Embryonic facial prominence (tissue), 1 donor: ENCODE data around the gene ZNF221.
"Not testable (repeated sequence)": the region's sequence is repeated elsewhere in the genome, so short reads cannot be mapped to it uniquely, and the experiment has no call there.

Experiments
- DNase-seq: peaks from one replicate; pipeline ENCODE4 v3.0.0-alpha.2; 2016; ENCODE audit errors: extremely low spot score

Gene ZNF221

DNA sequence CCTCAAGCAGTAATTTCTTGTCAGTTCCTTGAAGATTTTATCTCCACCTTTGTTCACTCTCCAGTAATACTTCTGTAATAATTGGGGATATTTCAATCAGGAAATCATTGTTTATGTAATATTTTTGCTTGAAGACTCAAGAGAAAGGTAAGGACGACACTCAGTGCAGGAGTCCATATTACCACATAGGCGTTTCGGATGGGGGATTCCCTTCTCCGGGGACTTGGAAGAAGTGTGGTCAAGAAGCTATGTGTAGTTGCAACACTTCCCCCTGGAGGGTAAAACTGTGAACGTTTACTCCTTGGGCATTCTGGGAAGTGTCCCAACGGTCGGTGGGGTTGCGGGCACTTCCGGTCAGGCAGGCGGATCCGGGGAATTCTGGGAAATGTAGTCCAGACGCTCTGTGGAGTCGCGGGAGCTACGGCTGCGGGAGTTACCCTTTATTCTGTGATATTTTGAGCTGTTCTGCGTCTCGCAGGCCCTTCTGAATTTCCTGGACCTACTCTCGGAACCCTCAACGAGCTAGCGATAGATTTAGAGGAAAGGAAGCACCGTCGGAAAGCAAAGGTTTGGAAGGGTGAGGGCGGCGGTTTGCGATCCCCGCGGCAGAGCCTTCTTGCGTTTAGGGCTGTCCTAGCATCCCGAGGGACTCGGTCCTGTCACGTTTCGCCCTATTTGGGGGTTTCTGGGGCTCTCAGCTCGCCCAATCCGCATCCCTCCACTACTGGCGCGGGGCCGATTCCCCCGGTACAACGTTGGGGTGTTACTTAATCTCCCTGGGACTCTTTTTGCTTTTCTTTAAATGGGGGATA is at the start of gene ZNF221:
TSS of gene ZNF221 (plus strand) at position 395 of the 812 bp plus-strand sequence. CDS start 11,499 bp downstream, outside the sequence.
- peak; percentile 79 for DNase-seq

DNA sequence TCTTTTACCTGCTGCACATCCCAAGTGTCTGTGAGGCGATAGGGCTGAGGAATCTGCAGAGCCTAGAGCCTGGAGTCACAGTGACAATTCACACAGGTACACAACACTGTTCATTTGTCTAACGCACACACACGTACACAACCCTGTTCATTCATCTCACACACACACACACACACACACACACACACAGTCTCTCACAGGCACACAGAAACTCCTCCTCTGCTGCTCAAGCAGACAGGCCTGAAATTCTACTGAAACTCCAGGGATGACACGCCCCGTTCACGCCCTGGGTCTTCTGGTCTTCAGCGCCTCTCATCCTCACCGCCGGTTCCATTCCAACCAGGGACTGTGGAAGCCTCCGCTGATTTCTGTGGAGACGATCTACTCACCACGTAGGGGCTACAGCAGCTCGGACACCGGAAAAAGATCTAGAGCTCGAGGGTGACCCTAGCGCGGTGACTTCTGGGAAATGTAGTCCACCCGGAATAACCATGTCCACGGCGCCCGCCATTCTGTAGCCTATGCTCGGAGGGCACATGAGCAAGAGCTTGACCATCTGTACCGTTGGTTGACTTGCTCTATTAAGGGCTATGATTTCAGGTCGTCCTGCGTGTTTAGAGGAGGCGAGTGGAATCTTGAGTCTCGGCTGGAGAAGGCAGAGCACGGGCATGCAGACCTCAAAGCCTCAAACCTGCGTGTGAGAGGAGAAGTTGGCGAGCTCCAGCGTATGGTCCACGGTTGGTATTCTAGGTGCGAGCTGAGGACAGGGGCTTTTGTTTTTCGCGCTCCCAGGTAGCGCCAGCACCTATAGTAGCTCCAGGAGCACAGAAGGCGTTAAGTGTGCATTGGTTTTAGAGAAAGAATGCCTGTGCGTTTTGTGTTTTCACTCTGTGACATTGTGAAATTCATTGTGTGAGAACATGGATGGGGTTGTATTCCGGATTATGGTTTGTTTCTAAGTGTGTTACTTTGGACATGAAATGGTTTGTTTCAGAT is 49.3 kb upstream of the ZNF221 start:
- peak; percentile 27 for DNase-seq

DNA sequence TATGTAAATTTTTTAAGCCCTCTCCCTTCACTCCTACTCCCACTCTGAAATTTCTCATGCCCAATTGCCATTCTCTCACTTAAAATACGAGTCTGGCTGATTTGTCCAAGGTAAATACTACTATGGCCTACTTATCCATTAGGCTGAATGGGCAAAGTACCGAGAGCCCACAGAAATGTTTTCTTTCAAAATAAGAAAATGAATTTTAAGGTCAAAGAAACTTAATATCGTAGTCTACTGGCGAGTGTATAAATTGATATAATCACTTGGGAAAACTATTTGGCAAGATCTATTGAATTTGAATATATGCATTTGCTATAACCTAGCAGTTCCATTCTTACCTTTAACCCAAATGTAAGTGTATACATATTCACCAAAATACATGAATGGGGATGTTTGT is 48.6 kb upstream of the ZNF221 start:
- no peak for DNase-seq

DNA sequence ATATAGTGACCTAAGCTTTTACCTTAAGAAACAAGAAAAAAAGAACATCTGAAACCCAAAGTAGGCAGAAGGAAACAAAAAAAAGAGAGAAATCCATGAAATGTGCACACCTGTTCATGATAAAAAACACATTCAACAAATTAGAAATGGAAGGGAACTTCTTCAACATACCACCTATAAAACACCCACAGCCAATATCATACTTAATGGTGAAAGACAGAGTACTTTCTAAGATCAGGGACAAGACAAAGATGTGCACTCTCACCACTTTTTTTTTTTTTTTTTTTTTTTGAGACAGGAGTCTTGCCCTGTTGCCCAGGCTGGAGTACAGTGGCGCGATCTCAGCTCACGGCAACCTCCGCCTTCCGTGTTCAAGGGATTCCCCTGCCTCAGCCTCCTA is 45.1 kb upstream of the ZNF221 start:
- DNase-seq: no peak

DNA sequence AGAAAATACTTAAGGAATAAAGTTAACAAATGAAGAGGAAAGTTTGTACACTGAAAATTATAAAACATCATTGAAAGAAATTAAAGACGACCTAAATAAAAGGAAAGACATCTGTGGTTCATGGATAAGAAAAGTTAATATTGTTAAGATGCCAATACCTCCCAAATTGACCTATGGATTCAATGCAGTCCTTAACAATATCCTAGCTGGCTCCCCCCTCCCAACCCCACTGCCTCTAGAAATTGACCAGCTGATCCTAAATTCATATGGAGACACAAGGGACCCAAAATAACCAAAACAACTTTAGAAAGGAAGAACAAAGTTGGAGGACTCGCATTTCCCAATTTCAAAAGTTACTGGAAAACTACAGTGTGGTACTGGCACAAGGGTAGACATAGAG is 44.3 kb upstream of the ZNF221 start:
- DNase-seq: no peak

DNA sequence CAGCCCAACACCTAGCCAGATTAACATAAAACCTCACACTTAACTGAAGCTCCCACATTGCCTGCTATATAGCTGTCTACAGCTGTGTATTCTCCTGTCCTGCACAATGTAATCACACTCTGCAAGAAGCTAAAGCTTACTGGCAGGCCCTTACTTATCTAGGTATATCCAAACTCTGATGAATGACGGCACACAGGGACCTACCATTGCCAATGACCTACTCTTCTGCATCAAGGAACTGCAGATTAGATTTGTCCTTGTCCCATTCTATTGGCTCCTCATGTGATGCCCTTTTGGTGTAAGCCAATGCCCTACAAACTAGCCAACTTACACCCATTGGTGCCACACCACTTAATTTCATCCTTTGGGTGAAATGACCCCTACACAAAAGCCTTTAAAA is 42.4 kb upstream of the ZNF221 start:
- no peak for DNase-seq

DNA sequence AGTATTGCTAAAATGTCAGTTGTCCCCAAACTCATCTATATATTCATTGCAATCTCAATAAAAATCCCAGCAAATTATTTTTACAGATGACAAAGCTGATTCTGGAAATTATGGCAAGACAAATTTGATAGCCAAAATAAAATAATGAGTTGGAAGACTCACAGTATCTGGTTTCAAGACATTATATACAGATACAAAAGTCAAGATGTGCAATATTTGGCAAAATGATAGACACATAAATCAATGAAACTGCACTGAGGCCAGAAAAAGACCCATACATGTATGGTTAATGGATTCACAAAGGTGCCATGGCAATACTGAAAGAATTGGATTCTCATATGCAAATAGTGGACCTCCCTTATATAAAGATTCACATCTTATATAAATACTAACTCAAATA is 40.1 kb upstream of the ZNF221 start:
- DNase-seq: no peak

DNA sequence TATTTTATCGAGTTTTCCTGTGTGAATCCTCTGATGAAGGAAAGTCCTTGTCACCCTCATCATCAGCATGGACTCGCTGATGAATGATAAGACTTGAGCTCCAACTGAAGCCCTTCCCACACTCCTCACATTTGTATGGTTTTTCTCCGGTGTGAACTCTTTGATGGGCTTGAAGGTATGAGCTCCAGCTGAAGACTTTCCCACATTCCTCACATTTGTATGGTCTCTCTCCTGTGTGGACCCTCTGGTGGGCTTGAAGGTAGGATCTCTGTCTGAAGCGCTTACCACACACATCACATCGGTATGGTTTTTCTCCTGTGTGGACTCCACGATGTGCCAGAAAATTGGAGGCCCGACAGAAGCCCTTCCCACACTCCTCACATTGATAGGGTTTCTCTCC is 37.6 kb upstream of the ZNF221 start:
- DNase-seq: no peak

DNA sequence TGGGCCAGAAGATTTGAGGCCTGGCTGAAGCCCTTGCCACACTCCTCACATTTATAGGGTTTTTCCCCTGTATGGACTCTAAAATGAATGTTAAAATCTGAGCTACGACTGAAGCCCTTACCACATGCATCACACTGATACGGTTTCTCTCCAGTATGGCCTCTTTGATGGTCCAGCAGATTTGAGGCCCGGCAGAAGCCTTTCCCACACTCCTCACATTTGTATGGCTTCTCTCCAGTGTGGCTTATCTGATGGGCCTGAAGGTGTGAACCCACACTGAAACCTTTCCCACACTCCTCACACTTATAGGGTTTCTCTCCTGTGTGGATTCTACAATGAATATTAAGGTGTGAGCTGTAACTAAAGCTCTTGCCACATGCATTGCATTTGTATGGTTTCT is 37.0 kb upstream of the ZNF221 start:
- no peak for DNase-seq

DNA sequence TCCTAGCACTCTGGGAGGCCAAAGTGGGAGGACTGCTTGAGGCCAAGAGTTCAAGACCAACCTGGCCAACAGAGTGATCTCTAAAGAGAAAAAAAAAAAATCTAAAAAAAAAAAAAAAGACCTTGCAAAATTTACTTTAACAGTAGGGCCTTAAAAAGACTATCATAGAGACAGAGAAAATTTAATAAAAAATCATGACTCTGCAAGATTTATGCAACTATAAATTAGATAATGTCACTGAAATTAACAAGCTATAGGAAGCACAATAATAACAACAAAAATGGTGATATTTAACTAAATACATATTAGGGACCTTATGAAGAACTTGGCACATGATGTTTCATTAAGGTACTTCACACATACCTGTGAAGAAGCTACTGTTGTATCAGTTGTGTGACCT is 27.2 kb upstream of the ZNF221 start:
- no peak for DNase-seq

DNA sequence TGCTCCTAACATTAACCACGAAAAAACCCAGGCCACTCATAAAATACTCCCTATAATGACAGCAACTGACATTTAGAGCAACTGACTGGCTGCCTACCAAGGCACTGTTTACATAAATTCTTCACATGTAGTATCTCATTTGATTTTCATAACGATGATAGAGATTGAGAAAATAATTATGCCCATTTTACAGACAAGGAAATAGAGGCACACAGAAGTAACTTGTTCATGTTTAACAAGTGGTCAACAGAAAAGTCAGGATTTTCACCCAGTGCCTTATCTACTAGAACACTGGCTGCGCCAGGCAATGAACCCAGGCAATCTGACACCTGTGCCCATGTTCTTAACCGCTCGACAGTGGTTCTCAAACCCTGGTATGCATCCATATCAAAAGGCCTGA is 22.2 kb upstream of the ZNF221 start:
- no peak for DNase-seq

DNA sequence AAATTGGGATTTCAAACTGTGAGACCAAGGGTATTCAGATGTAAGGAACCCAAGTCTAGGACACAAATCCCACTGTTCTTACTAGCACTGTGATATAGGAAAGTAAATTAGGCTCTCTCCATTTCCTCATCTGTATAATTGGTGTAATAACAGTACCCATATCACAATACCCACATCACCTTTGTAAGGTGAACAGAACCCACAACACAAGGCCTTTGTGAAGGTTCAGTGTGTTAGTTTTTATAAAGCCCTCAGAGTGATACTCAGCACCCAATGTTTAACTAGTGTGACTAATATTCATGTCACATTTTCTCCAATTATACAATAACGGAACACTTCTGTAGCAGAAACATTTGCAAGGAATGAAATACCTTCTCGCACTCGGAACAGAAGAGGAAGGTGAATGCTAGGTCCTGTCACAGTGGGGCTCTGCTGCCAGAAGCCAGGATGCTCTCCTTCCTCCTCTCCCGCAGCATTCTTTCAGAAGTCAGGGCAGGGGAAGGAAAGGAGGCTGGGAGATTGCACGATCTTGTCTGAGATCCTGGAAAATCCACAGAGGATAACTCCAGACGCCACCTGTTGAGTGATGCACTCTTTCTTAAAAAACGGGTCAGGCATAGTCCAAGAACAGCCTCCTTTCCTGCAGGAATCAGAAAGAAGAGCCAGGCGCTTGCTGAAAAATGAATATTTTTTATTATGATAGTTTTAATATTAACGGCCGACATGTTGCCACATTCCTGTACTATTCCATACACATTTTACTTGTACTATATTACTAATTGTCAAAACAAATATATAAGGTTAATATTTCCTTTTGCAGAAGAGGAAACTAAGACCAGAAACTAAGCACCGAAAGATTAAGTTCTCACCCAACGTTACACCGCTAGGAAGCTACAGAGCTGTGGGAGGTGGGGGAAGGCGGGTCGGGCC is 16.7 kb upstream of the ZNF221 start:
- DNase-seq: no peak

DNA sequence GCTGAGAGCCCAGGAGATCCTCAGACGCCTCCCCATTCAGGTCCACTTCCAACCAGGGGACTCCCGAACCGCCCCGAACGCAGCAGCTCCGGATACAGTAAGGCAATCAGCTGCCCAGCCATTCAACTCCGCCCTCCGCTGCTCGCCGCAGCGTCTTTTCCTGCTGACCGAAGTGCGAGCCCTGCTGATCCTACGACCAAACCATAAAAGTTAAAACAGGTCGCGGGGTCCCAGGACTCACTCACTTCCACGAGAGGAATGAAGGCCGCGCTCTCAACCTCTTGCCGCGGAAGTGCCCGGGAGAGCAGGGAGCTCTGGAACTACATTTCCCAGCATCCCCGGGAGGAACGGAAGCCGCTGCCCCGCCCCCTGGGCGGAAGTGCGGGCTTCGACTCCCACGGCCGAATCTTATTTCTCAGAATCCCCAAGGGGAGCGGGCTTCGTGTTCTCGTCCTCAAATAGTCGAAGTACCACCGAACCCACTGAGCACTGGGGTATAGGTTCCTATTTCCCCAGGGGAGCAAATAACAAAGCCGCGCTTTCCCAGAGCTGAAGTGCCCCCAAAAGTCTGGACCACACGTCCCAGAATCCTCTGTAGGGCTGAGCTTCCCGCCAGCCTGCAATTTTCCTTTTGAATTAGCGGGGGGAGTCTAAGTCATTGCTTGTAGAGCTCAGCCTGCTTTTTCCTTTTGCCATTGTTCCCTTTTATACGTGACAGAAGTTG is 15.9 kb upstream of the ZNF221 start, which contains the start of gene ZNF45:
TSS of gene ZNF45 (minus strand) at position 298 of the 724 bp plus-strand sequence. CDS start 13,097 bp downstream, outside the sequence.
- peak; percentile 70 for DNase-seq

DNA sequence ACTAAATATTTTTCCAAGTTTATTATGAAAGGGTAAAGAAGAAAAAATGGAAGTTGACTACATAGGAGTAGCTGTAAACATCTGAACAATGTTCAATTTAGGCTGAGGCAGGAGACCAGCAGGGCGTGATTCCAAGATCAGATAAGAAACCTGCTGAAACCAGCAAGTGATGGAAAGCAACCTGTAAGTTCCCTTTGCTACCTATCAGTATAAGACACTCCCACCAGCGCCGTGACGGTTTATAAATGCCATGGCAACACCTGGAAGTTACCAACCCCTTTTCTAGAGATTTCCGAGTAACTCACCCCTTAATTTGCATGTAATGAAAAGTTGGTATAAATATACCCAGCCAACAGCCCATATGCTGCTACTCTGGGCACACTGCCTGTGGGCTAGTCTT is 14.8 kb upstream of the ZNF221 start:
- no peak for DNase-seq

DNA sequence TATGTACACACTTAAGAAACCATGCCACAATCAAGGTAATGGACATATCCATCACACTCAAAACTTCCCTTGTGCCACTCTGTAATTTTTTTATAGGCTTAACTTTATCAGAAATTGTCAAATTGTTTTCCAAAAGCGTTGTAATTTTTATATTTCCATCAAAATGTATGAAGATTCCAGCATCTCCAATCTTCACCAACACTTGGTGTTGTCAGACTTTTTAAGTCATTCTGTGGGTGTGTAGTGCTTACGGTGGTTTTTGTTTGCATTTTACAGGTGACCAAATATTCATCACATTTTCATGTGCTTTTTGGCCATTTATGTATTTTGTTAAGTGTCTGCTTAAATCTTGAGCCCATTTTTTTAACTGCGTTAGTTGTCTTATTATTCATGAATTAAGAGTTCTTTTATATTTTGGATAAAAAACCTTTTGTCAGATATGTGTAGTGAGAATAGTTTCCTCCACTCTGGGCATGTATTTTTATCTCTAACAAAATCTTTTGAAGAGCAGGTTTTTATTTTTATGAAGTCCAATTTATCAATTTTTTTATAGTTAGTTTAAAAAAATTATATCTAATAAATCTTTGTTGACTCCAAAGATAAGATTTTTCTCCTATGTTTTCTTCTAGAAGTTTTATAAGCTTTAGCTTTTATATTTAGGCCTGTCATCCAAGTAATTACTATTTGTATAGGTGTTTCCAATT is 11.3 kb upstream of the ZNF221 start:
- DNase-seq: no peak

DNA sequence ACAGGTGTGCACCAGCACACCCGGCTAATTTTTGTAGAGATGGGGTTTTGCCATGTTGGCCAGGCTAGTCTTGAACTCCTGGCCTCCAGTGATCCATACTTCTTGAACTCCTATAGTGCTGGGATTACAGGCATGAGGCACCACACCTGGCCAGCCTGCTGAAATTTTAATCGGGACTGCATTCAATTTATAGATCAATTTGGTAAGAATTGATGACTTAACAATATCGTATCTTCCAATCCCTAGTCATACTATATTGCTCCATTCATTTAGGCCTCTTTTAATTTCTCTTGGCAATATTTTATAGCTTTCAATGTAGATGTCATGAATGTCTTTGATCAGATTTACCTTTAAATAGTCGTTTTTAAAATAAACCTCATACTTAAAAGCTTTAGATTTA is 10.3 kb upstream of the ZNF221 start:
- DNase-seq: no peak

DNA sequence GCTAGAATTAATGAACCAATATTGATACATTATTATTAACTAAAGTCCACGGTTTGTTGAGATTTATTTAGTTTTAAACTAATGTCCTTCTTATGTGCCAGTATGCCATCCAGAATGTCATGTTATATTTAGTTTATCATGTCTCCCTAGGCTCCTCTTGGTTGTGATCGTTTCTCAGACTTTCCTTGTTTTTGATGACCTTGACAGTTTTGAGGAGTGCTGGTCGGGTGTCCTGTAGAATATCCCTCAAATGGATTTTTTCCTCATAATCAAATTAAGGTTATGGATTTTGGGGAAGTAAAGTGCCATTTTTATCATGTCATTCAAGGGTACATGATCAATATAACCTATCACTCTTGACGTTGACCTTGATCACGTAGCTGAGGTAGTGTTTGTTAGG is 9.8 kb upstream of the ZNF221 start:
- DNase-seq: no peak

DNA sequence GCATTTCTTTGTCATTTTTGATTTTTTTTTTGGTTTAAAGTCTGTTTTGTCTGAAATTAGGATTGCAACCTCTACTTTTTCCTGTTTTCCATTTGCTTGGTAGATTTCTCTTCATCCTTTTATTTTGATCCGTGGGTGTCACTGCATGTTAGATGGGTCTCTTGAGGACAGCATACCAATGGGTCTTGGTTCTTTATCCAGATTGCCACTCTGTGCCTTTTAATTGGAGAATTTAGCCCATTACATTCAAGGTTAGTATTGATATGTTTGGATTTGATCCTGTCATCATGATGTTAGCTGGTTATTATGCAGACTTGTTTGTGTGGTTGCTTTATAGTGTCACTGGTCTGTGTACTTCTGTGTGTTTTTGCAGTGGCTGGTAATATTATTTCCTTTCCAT is 3.6 kb upstream of the ZNF221 start:
- not testable (repeated sequence) for DNase-seq

DNA sequence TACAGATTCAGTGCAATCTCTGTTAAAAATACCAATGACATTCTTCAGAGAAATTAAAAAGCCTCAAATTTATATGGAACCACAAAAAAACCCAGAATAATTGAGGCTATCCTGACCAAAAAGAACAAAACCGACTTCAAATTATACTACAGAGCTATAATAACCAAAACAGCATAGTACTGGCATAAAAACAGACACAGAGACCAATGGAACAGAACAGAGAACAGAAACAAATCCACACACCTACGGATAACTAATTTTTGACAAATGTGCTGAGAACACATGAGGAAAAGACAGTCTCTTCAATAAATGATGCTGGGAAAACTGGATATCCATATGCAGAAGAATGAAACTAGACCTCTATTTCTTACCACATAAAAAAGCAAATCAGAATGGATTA is 1.2 kb upstream of the ZNF221 start:
- DNase-seq: not testable (repeated sequence)

DNA sequence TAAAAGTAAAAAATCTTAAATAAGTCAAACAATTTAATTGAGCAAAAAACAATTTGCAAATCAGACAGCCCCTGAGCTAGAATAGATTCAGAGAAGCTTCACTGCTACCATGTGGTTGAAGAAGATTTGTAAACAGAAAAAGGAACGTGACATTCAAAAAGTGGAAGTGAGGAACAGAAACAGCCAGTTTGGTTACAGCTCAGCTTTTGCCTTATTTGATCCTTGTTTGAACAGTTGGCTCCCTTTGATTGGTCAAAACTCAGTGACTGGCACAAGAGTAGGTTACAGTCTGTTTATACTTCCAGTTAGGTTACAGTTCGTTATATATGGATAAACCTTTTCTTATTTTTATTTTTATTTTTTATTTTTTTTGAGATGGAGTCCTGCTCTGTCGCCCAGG is 5.8 kb downstream of the ZNF221 start:
- no peak for DNase-seq
